Hepatocyte (in vitro differentiated cells): ENCODE data around the gene GSTA5. TPM values are rescaled to one million over a fixed set of nuclear protein-coding genes. Genes with fewer than 3 reads are reported as not detected.
"Not testable (repeated sequence)": the region's sequence is repeated elsewhere in the genome, so short reads cannot be mapped to it uniquely, and the experiment has no call there.

Experiments used
- DNase-seq: peaks from one replicate; pipeline ENCODE4 v3.0.0-alpha.2; 2016; ENCODE audit warnings: low spot score
- H2AFZ ChIP-seq: fragments of 200-600 bp; sonication (generic); 2 replicates; pipeline ENCODE4 v1.6.0; 2016; ENCODE audit warnings: antibody characterized with exemption, mild to moderate bottlenecking
- H3K27ac ChIP-seq: fragments of 200-600 bp; sonication (generic); 2 replicates; pipeline ENCODE4 v1.5.1; 2016; ENCODE audit warnings: mild to moderate bottlenecking
- H3K27me3 ChIP-seq: fragments of 200-600 bp; sonication (generic); 2 replicates; pipeline ENCODE4 v1.6.1; 2016
- H3K36me3 ChIP-seq: fragments of 200-600 bp; sonication (generic); replicated peaks from 2 replicates; pipeline ENCODE4 v1.5.1; 2016; ENCODE audit warnings: low read depth; ENCODE audit not compliant: insufficient read depth
- H3K4me1 ChIP-seq: fragments of 200-600 bp; sonication (generic); 2 replicates; pipeline ENCODE4 v1.5.1; 2016; ENCODE audit warnings: mild to moderate bottlenecking, moderate library complexity; ENCODE audit not compliant: insufficient read depth
- H3K4me2 ChIP-seq: fragments of 200-600 bp; sonication (generic); 2 replicates; pipeline ENCODE4 v1.6.0; 2016
- H3K4me3 ChIP-seq: fragments of 200-600 bp; sonication (generic); 2 replicates; pipeline ENCODE4 v1.5.1; 2016; ENCODE audit warnings: mild to moderate bottlenecking
- H3K79me2 ChIP-seq: fragments of 200-600 bp; sonication (generic); 2 replicates; pipeline ENCODE4 v1.6.0; 2017; ENCODE audit warnings: mild to moderate bottlenecking
- H3K9me2 ChIP-seq: fragments of 200-600 bp; sonication (generic); replicated peaks from 2 replicates; pipeline ENCODE4 v1.6.0; 2017; ENCODE audit warnings: mild to moderate bottlenecking; ENCODE audit not compliant: insufficient read depth
- H3K9me3 ChIP-seq: fragments of 200-600 bp; sonication (generic); 2 replicates; pipeline ENCODE4 v1.5.1; 2016; ENCODE audit warnings: low read depth, mild to moderate bottlenecking
- H4K20me1 ChIP-seq: fragments of 200-600 bp; sonication (generic); 2 replicates; pipeline ENCODE4 v1.6.0; 2016; ENCODE audit warnings: mild to moderate bottlenecking; ENCODE audit not compliant: insufficient read depth, poor library complexity, severe bottlenecking
- CTCF ChIP-seq: fragments of 200-600 bp; sonication (generic); IDR thresholded peaks from 2 replicates; pipeline ENCODE4 v1.5.1; 2016; ENCODE audit warnings: antibody characterized with exemption, mild to moderate bottlenecking; ENCODE audit not compliant: poor library complexity
- EZH2 ChIP-seq: fragments of 200-600 bp; sonication (generic); IDR thresholded peaks from 2 replicates; pipeline ENCODE4 v1.6.1; 2016; ENCODE audit warnings: antibody characterized with exemption, mild to moderate bottlenecking, borderline replicate concordance
- EZH2phosphoT487 ChIP-seq: fragments of 200-600 bp; sonication (generic); IDR thresholded peaks from one replicate; pipeline ENCODE4 v1.6.1; 2018; ENCODE audit warnings: antibody characterized with exemption, mild to moderate bottlenecking, low read depth, moderate library complexity; ENCODE audit not compliant: unreplicated experiment, severe bottlenecking
- WGBS: methylation state at CpG from one replicate; pipeline ENCODE4 v1.1.6; 2016; ENCODE audit warnings: low lambda C conversion rate; ENCODE audit errors: missing lambda C conversion rate; 5-methylcytosine and 5-hydroxymethylcytosine counted together
- polyA plus RNA-seq: library from polyadenylated mRNA; unstranded; fragments of >200 nt; fragmentation: Nextera tagmentation; extraction: Ambion mirVana; gene quantifications from 2 replicates; pipeline ENCODE4 v1.2.1, GENCODE V29; 2016
- total RNA-seq: library from RNA; depleted of rRNA; stranded (reverse); fragments of >200 nt; gene quantifications from 2 replicates; pipeline ENCODE4 v1.2.3, GENCODE V29; 2014

GSTA5 gene
- total and polyA plus RNA-seq, 2 experiments from 2014 or later = not detected

GRCh38 chr6:52821842-52822241 is 18.8 kb downstream of the GSTA5 start:
- no peak overlapping the region for H3K4me2 ChIP-seq
- no peaks in the 10 kb centered on the region for H3K4me1 ChIP-seq
- no peaks in the 10 kb centered on the region for H3K36me3 ChIP-seq
- DNase-seq = no peak
- no peak overlapping the region for H3K27ac ChIP-seq
- no peaks in the 10 kb centered on the region for H3K79me2 ChIP-seq
- H4K20me1 ChIP-seq = no peaks in the 10 kb centered on the region
- H3K9me3 ChIP-seq = no peaks in the 10 kb centered on the region
- no peaks in the 10 kb centered on the region for H3K27me3 ChIP-seq
- 81% methylated on average over 1 of the region's 1 CpG for WGBS
- H2AFZ ChIP-seq = no peak overlapping the region
- no peak for TF ChIP-seq CTCF
- no peak for TF ChIP-seq EZH2phosphoT487
- no peak for TF ChIP-seq EZH2
- H3K4me3 ChIP-seq = no peak overlapping the region
- H3K9me2 ChIP-seq = no peaks in the 10 kb centered on the region

- no peak for DNase-seq
- Histone ChIP-seq H3K4me2 (no peak overlapping the region), H3K4me3 (no peak overlapping the region), H3K9me2 (no peaks in the 10 kb centered on the region), H2AFZ (no peak overlapping the region), H3K79me2 (no peaks in the 10 kb centered on the region), H3K36me3 (no peaks in the 10 kb centered on the region), H3K9me3 (no peaks in the 10 kb centered on the region), H4K20me1 (no peaks in the 10 kb centered on the region), H3K27me3 (no peaks in the 10 kb centered on the region), H3K27ac (no peak overlapping the region), H3K4me1 (no peaks in the 10 kb centered on the region)
- WGBS = 89% methylated on average over 2 of the region's 2 CpGs
- TF ChIP-seq CTCF (no peak), EZH2 (no peak), EZH2phosphoT487 (no peak)
These were observed 20.4 kb downstream of the GSTA5 start for GRCh38 chr6:52820198-52820597.

GRCh38 chr6:52815167-52816092 is 25.2 kb downstream of the GSTA5 start:
- Histone ChIP-seq H3K27ac (peak overlapping the region; percentile 84), H3K9me3 (no peaks in the 10 kb centered on the region), H3K36me3 (no peaks in the 10 kb centered on the region), H3K79me2 (no peaks in the 10 kb centered on the region), H3K4me2 (peak overlapping the region; percentile 60), H3K27me3 (no peaks in the 10 kb centered on the region), H3K4me3 (no peak overlapping the region), H2AFZ (peak overlapping the region; percentile 64), H3K4me1 (no peaks in the 10 kb centered on the region), H3K9me2 (no peaks in the 10 kb centered on the region), H4K20me1 (no peaks in the 10 kb centered on the region)
- TF ChIP-seq CTCF (peak; percentile 66), EZH2phosphoT487 (no peak), EZH2 (no peak)
- 42% methylated on average over 15 of the region's 15 CpGs for WGBS
- DNase-seq = peak; percentile 64

- not testable (repeated sequence) for H3K4me2 ChIP-seq, H3K27ac ChIP-seq
- WGBS = 80% methylated on average over 3 of the region's 3 CpGs
These were observed 26.1 kb downstream of the GSTA5 start for GRCh38 chr6:52814545-52814944.

GRCh38 chr6:52809777-52810176 is 30.8 kb downstream of the GSTA5 start:
- not testable (repeated sequence) for H3K4me1 ChIP-seq, H3K4me3 ChIP-seq, H4K20me1 ChIP-seq, H3K9me3 ChIP-seq, H3K79me2 ChIP-seq, H3K36me3 ChIP-seq, DNase-seq, H3K9me2 ChIP-seq, H3K27ac ChIP-seq, H3K4me2 ChIP-seq, H2AFZ ChIP-seq, H3K27me3 ChIP-seq
- WGBS = 63% methylated on average over 4 of the region's 4 CpGs

More at GRCh38 chr6:52814545-52814944, 26.1 kb downstream of the GSTA5 start:
- H4K20me1 ChIP-seq, H3K79me2 ChIP-seq, H2AFZ ChIP-seq, H3K4me3 ChIP-seq, H3K27me3 ChIP-seq, H3K36me3 ChIP-seq, H3K4me1 ChIP-seq, DNase-seq, H3K9me3 ChIP-seq, H3K9me2 ChIP-seq: not testable (repeated sequence)
